Hepatocyte (in vitro differentiated cells): ENCODE measurements around the gene TRAPPC12. TPM values are rescaled to one million over a fixed set of nuclear protein-coding genes. Genes with fewer than 3 reads are reported as not detected.

Experiments used
- DNase-seq: peaks from one replicate; pipeline ENCODE4 v3.0.0-alpha.2; 2016; ENCODE audit warnings: low spot score
- H2AFZ ChIP-seq: fragments of 200-600 bp; sonication (generic); 2 replicates; pipeline ENCODE4 v1.6.0; 2016; ENCODE audit warnings: antibody characterized with exemption, mild to moderate bottlenecking
- H3K27ac ChIP-seq: fragments of 200-600 bp; sonication (generic); 2 replicates; pipeline ENCODE4 v1.5.1; 2016; ENCODE audit warnings: mild to moderate bottlenecking
- H3K27me3 ChIP-seq: fragments of 200-600 bp; sonication (generic); 2 replicates; pipeline ENCODE4 v1.6.1; 2016
- H3K36me3 ChIP-seq: fragments of 200-600 bp; sonication (generic); replicated peaks from 2 replicates; pipeline ENCODE4 v1.5.1; 2016; ENCODE audit warnings: low read depth; ENCODE audit not compliant: insufficient read depth
- H3K4me1 ChIP-seq: fragments of 200-600 bp; sonication (generic); 2 replicates; pipeline ENCODE4 v1.5.1; 2016; ENCODE audit warnings: mild to moderate bottlenecking, moderate library complexity; ENCODE audit not compliant: insufficient read depth
- H3K4me2 ChIP-seq: fragments of 200-600 bp; sonication (generic); 2 replicates; pipeline ENCODE4 v1.6.0; 2016
- H3K4me3 ChIP-seq: fragments of 200-600 bp; sonication (generic); 2 replicates; pipeline ENCODE4 v1.5.1; 2016; ENCODE audit warnings: mild to moderate bottlenecking
- H3K79me2 ChIP-seq: fragments of 200-600 bp; sonication (generic); 2 replicates; pipeline ENCODE4 v1.6.0; 2017; ENCODE audit warnings: mild to moderate bottlenecking
- H3K9me2 ChIP-seq: fragments of 200-600 bp; sonication (generic); replicated peaks from 2 replicates; pipeline ENCODE4 v1.6.0; 2017; ENCODE audit warnings: mild to moderate bottlenecking; ENCODE audit not compliant: insufficient read depth
- H3K9me3 ChIP-seq: fragments of 200-600 bp; sonication (generic); 2 replicates; pipeline ENCODE4 v1.5.1; 2016; ENCODE audit warnings: low read depth, mild to moderate bottlenecking
- H4K20me1 ChIP-seq: fragments of 200-600 bp; sonication (generic); 2 replicates; pipeline ENCODE4 v1.6.0; 2016; ENCODE audit warnings: mild to moderate bottlenecking; ENCODE audit not compliant: insufficient read depth, poor library complexity, severe bottlenecking
- CTCF ChIP-seq: fragments of 200-600 bp; sonication (generic); IDR thresholded peaks from 2 replicates; pipeline ENCODE4 v1.5.1; 2016; ENCODE audit warnings: antibody characterized with exemption, mild to moderate bottlenecking; ENCODE audit not compliant: poor library complexity
- EZH2 ChIP-seq: fragments of 200-600 bp; sonication (generic); IDR thresholded peaks from 2 replicates; pipeline ENCODE4 v1.6.1; 2016; ENCODE audit warnings: antibody characterized with exemption, mild to moderate bottlenecking, borderline replicate concordance
- EZH2phosphoT487 ChIP-seq: fragments of 200-600 bp; sonication (generic); IDR thresholded peaks from one replicate; pipeline ENCODE4 v1.6.1; 2018; ENCODE audit warnings: antibody characterized with exemption, mild to moderate bottlenecking, low read depth, moderate library complexity; ENCODE audit not compliant: unreplicated experiment, severe bottlenecking
- WGBS: methylation state at CpG from one replicate; pipeline ENCODE4 v1.1.6; 2016; ENCODE audit warnings: low lambda C conversion rate; ENCODE audit errors: missing lambda C conversion rate; 5-methylcytosine and 5-hydroxymethylcytosine counted together
- polyA plus RNA-seq: library from polyadenylated mRNA; unstranded; fragments of >200 nt; fragmentation: Nextera tagmentation; extraction: Ambion mirVana; gene quantifications from 2 replicates; pipeline ENCODE4 v1.2.1, GENCODE V29; 2016
- total RNA-seq: library from RNA; depleted of rRNA; stranded (reverse); fragments of >200 nt; gene quantifications from 2 replicates; pipeline ENCODE4 v1.2.3, GENCODE V29; 2014

TRAPPC12 gene
- total and polyA plus RNA-seq, 2 experiments from 2014 or later: 49.3 to 61.2 TPM

GRCh38 chr2:3409627-3410170 is 30.2 kb downstream of the TRAPPC12 start:
- Histone ChIP-seq H3K27me3 (no peaks in the 10 kb centered on the region), H3K9me3 (no peaks in the 10 kb centered on the region), H3K79me2 (peaks cover 7% of the 10 kb centered on the region), H3K4me3 (no peak overlapping the region), H2AFZ (no peak overlapping the region), H3K4me1 (no peaks in the 10 kb centered on the region), H3K4me2 (no peak overlapping the region), H3K36me3 (no peaks in the 10 kb centered on the region), H3K27ac (no peak overlapping the region), H4K20me1 (peaks cover 3% of the 10 kb centered on the region), H3K9me2 (no peaks in the 10 kb centered on the region)
- TF ChIP-seq CTCF: no peak
- no peak for TF ChIP-seq EZH2
- no peak for TF ChIP-seq EZH2phosphoT487
- no peak for DNase-seq
- WGBS: 96% methylated on average over 12 of the region's 12 CpGs

- Histone ChIP-seq H3K4me1 (no peaks in the 10 kb centered on the region), H3K4me3 (no peak overlapping the region), H4K20me1 (peaks cover 3% of the 10 kb centered on the region), H3K27me3 (no peaks in the 10 kb centered on the region), H3K4me2 (no peak overlapping the region), H3K36me3 (no peaks in the 10 kb centered on the region), H3K9me2 (no peaks in the 10 kb centered on the region), H3K9me3 (no peaks in the 10 kb centered on the region), H2AFZ (no peak overlapping the region), H3K79me2 (peaks cover 6% of the 10 kb centered on the region), H3K27ac (no peak overlapping the region)
- no peak for DNase-seq
- TF ChIP-seq EZH2: no peak
- no peak for TF ChIP-seq CTCF
- 95% methylated on average over 3 of the region's 3 CpGs for WGBS
These were observed 31.6 kb downstream of the TRAPPC12 start for GRCh38 chr2:3411103-3411502.

- Histone ChIP-seq H3K4me3 (no peak overlapping the region), H3K9me2 (no peaks in the 10 kb centered on the region), H4K20me1 (peaks cover 3% of the 10 kb centered on the region), H2AFZ (no peak overlapping the region), H3K79me2 (no peaks in the 10 kb centered on the region), H3K9me3 (no peaks in the 10 kb centered on the region), H3K4me1 (no peaks in the 10 kb centered on the region), H3K27ac (no peak overlapping the region), H3K36me3 (no peaks in the 10 kb centered on the region), H3K4me2 (no peak overlapping the region), H3K27me3 (no peaks in the 10 kb centered on the region)
- no peak for DNase-seq
- TF ChIP-seq CTCF (no peak), EZH2phosphoT487 (no peak), EZH2 (no peak)
- WGBS: 90% methylated on average over 4 of the region's 4 CpGs
These were observed 34.2 kb downstream of the TRAPPC12 start for GRCh38 chr2:3413697-3414096.

- 96% methylated on average over 23 of the region's 25 CpGs for WGBS
- Histone ChIP-seq H3K9me3 (no peaks in the 10 kb centered on the region), H3K9me2 (no peaks in the 10 kb centered on the region), H4K20me1 (peaks cover 3% of the 10 kb centered on the region), H3K4me2 (no peak overlapping the region), H3K4me1 (no peaks in the 10 kb centered on the region), H3K36me3 (no peaks in the 10 kb centered on the region), H3K27ac (no peak overlapping the region), H2AFZ (no peak overlapping the region), H3K79me2 (no peaks in the 10 kb centered on the region), H3K27me3 (no peaks in the 10 kb centered on the region), H3K4me3 (no peak overlapping the region)
- no peak for TF ChIP-seq EZH2
- TF ChIP-seq EZH2phosphoT487: no peak
- TF ChIP-seq CTCF: no peak
- DNase-seq: no peak
These were observed 34.8 kb downstream of the TRAPPC12 start for GRCh38 chr2:3414133-3414860.
